ENCODE measurements around the gene ATXN1. TPM values are rescaled to one million over a fixed set of nuclear protein-coding genes. Genes with fewer than 3 reads are reported as not detected.

The ATXN1 gene
- total RNA-seq, 1 donor from 2014 or later, result 70.0 TPM

GRCh38 chr6:16737925-16738324 lies 23.3 kb downstream of the ATXN1 start:
- H3K27me3 Mint-ChIP-seq, result no peaks in the 10 kb centered on the region
- H3K4me1 Mint-ChIP-seq, result peaks cover 54% of the 10 kb centered on the region
- H3K36me3 Mint-ChIP-seq (ENCODE audit: low read depth), result peaks cover 71% of the 10 kb centered on the region
- no peak for DNase-seq
- intact Hi-C loops (cut with micrococcal nuclease), result no loop called here
- no peak overlapping the region for H3K27ac Mint-ChIP-seq
- H3K4me3 Mint-ChIP-seq, result no peak overlapping the region
- no peaks in the 10 kb centered on the region for H3K9me3 Mint-ChIP-seq

- intact Hi-C loops (cut with micrococcal nuclease), result no loop called here
- peaks cover 65% of the 10 kb centered on the region for H3K36me3 Mint-ChIP-seq (ENCODE audit: low read depth)
- H3K27ac Mint-ChIP-seq, result no peak overlapping the region
- no peaks in the 10 kb centered on the region for H3K9me3 Mint-ChIP-seq
- H3K27me3 Mint-ChIP-seq, result no peaks in the 10 kb centered on the region
- no peak overlapping the region for H3K4me3 Mint-ChIP-seq
- DNase-seq, result no peak
- peaks cover 54% of the 10 kb centered on the region for H3K4me1 Mint-ChIP-seq
These were observed 24.1 kb downstream of the ATXN1 start for GRCh38 chr6:16736856-16737775.

- no peak for DNase-seq
- Mint-ChIP-seq H3K36me3 (ENCODE audit: low read depth) (peaks cover 58% of the 10 kb centered on the region), H3K27me3 (no peaks in the 10 kb centered on the region), H3K9me3 (no peaks in the 10 kb centered on the region), H3K4me3 (no peak overlapping the region), H3K4me1 (peaks cover 54% of the 10 kb centered on the region), H3K27ac (no peak overlapping the region)
- intact Hi-C loops (cut with micrococcal nuclease), result no loop called here
These were observed 26.2 kb downstream of the ATXN1 start for GRCh38 chr6:16735014-16735413.

GRCh38 chr6:16733085-16733484 lies 28.2 kb downstream of the ATXN1 start:
- Mint-ChIP-seq H3K4me1 (peaks cover 68% of the 10 kb centered on the region), H3K27me3 (no peaks in the 10 kb centered on the region), H3K9me3 (no peaks in the 10 kb centered on the region), H3K27ac (no peak overlapping the region), H3K4me3 (no peak overlapping the region), H3K36me3 (ENCODE audit: low read depth) (peaks cover 55% of the 10 kb centered on the region)
- DNase-seq, result no peak
- intact Hi-C loops (cut with micrococcal nuclease), result no loop called here

DNA sequence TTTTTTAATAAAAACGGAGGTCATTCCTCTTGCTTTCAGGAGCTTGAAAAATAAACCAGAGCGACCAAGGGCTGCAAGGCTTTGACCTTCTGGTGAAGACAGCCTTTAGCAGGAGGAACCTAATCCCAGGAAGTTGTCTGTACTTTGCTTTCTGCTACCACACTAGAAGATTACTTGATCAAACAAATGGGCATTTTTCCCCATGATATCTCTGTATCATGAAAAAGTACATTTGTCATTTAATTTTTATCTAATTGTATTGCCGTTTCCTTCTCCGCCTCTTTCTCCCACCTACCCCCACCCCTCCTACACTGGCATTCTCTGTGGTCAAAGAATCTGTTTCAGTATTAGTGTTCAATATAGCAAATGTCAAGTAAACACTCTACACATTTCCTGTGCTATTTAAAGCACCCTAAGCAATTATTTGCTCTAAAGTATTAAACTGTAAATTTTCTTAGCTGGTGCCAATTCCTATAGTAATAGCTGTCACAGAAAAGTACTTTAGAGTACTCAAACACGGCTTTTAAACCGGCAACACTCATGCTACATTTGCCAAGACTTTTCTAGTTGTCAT lies 29.7 kb downstream of the ATXN1 start:
- Mint-ChIP-seq H3K27ac (peak overlapping the region; percentile 76), H3K4me3 (peak overlapping the region; percentile 69)
- DNase-seq, result peak; percentile 80

GRCh38 chr6:16730738-16731477 lies 30.4 kb downstream of the ATXN1 start:
- Mint-ChIP-seq H3K4me3 (peak overlapping the region; percentile 69), H3K36me3 (ENCODE audit: low read depth) (peaks cover 47% of the 10 kb centered on the region), H3K27ac (peak overlapping the region; percentile 76), H3K27me3 (no peaks in the 10 kb centered on the region), H3K9me3 (no peaks in the 10 kb centered on the region), H3K4me1 (peaks cover 65% of the 10 kb centered on the region)
- intact Hi-C loops (cut with micrococcal nuclease), result loop anchor here (1.0 kb wide), 6 partner anchors 19 to 73 kb away; no protein-coding TSS in a partner anchor
- peak; percentile 69 for DNase-seq

More for the DNA sequence above, 29.7 kb downstream of the ATXN1 start:
- no peaks in the 10 kb centered on the region for H3K27me3 Mint-ChIP-seq
- H3K36me3 Mint-ChIP-seq (ENCODE audit: low read depth), result peaks cover 50% of the 10 kb centered on the region
- intact Hi-C loops (cut with micrococcal nuclease), result loop anchor here (1.0 kb wide), 7 partner anchors 10 to 73 kb away; no protein-coding TSS in a partner anchor
- H3K9me3 Mint-ChIP-seq, result no peaks in the 10 kb centered on the region
- H3K4me1 Mint-ChIP-seq, result peaks cover 62% of the 10 kb centered on the region

GRCh38 chr6:16729744-16730143 lies 31.5 kb downstream of the ATXN1 start:
- peaks cover 77% of the 10 kb centered on the region for H3K4me1 Mint-ChIP-seq
- no peaks in the 10 kb centered on the region for H3K27me3 Mint-ChIP-seq
- H3K36me3 Mint-ChIP-seq (ENCODE audit: low read depth), result peaks cover 47% of the 10 kb centered on the region
- no peak for DNase-seq
- intact Hi-C loops (cut with micrococcal nuclease), result loop anchor here (2.0 kb wide), 1 partner anchor 13 kb away; no protein-coding TSS in a partner anchor
- peak overlapping the region; percentile 86 for H3K27ac Mint-ChIP-seq
- H3K4me3 Mint-ChIP-seq, result peak overlapping the region; percentile 51
- no peaks in the 10 kb centered on the region for H3K9me3 Mint-ChIP-seq

DNA sequence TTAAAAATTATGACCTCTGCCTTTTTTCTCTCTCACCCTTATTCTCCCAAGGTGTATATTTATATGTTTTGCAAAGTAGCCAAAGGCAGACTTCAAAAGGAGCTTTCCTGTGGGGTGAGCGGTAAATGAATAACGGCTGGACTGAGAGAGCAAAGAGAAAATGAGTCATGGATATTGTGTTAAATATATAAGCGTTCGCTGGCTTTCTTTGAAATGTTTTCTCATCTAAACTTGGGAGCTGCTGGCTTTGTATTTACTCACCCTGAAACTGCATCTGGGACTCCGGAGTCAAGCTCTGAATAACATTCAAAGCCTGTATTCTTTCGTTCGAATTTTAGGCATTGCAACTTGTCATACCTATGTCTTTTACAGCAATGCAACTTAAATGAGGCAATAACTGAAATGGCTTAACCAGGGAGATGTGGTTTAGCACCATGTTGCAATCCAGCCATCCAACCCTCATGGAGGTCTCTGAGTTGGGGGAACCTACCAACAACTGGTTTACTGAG lies 32.0 kb downstream of the ATXN1 start:
- H3K27me3 Mint-ChIP-seq, result no peaks in the 10 kb centered on the region
- peak overlapping the region; percentile 66 for H3K4me3 Mint-ChIP-seq
- H3K36me3 Mint-ChIP-seq (ENCODE audit: low read depth), result peaks cover 45% of the 10 kb centered on the region
- H3K4me1 Mint-ChIP-seq, result peaks cover 77% of the 10 kb centered on the region
- H3K27ac Mint-ChIP-seq, result peak overlapping the region; percentile 86
- intact Hi-C loops (cut with micrococcal nuclease), result loop anchor here (2.0 kb wide), 1 partner anchor 14 kb away; no protein-coding TSS in a partner anchor
- DNase-seq, result no peak
- H3K9me3 Mint-ChIP-seq, result no peaks in the 10 kb centered on the region

GRCh38 chr6:16728513-16729182 lies 32.6 kb downstream of the ATXN1 start:
- intact Hi-C loops (cut with micrococcal nuclease), result loop anchor here (2.0 kb wide), 1 partner anchor 14 kb away; no protein-coding TSS in a partner anchor
- H3K9me3 Mint-ChIP-seq, result no peaks in the 10 kb centered on the region
- H3K27ac Mint-ChIP-seq, result peak overlapping the region; percentile 86
- H3K36me3 Mint-ChIP-seq (ENCODE audit: low read depth), result peaks cover 45% of the 10 kb centered on the region
- H3K4me3 Mint-ChIP-seq, result peak overlapping the region; percentile 66
- DNase-seq, result no peak
- H3K27me3 Mint-ChIP-seq, result no peaks in the 10 kb centered on the region
- H3K4me1 Mint-ChIP-seq, result peaks cover 78% of the 10 kb centered on the region

DNA sequence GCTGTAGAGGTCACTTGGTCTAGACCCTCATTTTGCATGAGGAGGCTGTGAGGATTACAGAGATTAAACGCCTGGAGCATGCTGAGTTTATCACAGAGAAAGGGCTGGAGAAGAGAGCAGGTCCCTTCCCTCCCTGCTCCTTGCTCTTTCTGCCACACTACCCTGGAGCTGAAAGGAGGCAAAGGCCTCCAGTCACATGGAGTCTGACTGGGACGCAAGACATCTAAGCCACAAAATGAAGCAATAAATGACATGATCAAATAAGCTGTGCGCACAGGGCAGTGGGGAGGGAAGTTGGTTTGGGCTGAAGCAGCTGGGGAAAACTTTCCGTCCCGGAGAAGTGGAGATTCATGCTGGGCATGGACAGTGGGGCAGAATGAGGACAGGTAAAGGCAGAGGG lies 33.3 kb downstream of the ATXN1 start:
- intact Hi-C loops (cut with micrococcal nuclease), result loop anchor here (2.0 kb wide), 1 partner anchor 15 kb away; no protein-coding TSS in a partner anchor

GRCh38 chr6:16725145-16725864 lies 36.0 kb downstream of the ATXN1 start:
- no peak overlapping the region for H3K4me3 Mint-ChIP-seq
- peaks cover 41% of the 10 kb centered on the region for H3K36me3 Mint-ChIP-seq (ENCODE audit: low read depth)
- H3K27ac Mint-ChIP-seq, result peak overlapping the region; percentile 45
- H3K27me3 Mint-ChIP-seq, result no peaks in the 10 kb centered on the region
- DNase-seq, result no peak
- intact Hi-C loops (cut with micrococcal nuclease), result no loop called here
- peaks cover 52% of the 10 kb centered on the region for H3K4me1 Mint-ChIP-seq
- no peaks in the 10 kb centered on the region for H3K9me3 Mint-ChIP-seq

More for the DNA sequence above, 33.3 kb downstream of the ATXN1 start:
- peak overlapping the region; percentile 4 for H3K4me3 Mint-ChIP-seq
- peaks cover 38% of the 10 kb centered on the region for H3K36me3 Mint-ChIP-seq (ENCODE audit: low read depth)
- H3K27ac Mint-ChIP-seq, result peak overlapping the region; percentile 45
- H3K9me3 Mint-ChIP-seq, result no peaks in the 10 kb centered on the region
- DNase-seq, result no peak
- H3K4me1 Mint-ChIP-seq, result peaks cover 74% of the 10 kb centered on the region
- no peaks in the 10 kb centered on the region for H3K27me3 Mint-ChIP-seq

- Mint-ChIP-seq H3K4me1 (peaks cover 49% of the 10 kb centered on the region), H3K36me3 (ENCODE audit: low read depth) (peaks cover 34% of the 10 kb centered on the region), H3K4me3 (no peak overlapping the region), H3K27me3 (no peaks in the 10 kb centered on the region), H3K27ac (peak overlapping the region; percentile 56), H3K9me3 (no peaks in the 10 kb centered on the region)
- intact Hi-C loops (cut with micrococcal nuclease), result loop anchor here (1.0 kb wide), 1 partner anchor 11 kb away; no protein-coding TSS in a partner anchor
- DNase-seq, result no peak
These were observed 37.4 kb downstream of the ATXN1 start for GRCh38 chr6:16723826-16724225.
